MM.1S (cell line): ENCODE data around the gene EFTUD2.

Source experiments
- CTCF ChIP-seq: fragments of 300-600 bp; sonication (generic); IDR thresholded peaks from 2 replicates; pipeline ENCODE4 v1.5.1; 2016; ENCODE audit warnings: antibody characterized with exemption, low read length, mixed read lengths
- EZH2 ChIP-seq: fragments of 300-600 bp; sonication (generic); optimal IDR thresholded peaks from 2 replicates; pipeline ENCODE3; 2017; ENCODE audit warnings: low read depth, mild to moderate bottlenecking, antibody characterized with exemption, low read length, mixed read lengths
- EZH2phosphoT487 ChIP-seq: fragments of 300-600 bp; sonication (generic); IDR thresholded peaks from 2 replicates; pipeline ENCODE4 v1.6.1; 2018; ENCODE audit warnings: antibody characterized with exemption, low read length

DNA sequence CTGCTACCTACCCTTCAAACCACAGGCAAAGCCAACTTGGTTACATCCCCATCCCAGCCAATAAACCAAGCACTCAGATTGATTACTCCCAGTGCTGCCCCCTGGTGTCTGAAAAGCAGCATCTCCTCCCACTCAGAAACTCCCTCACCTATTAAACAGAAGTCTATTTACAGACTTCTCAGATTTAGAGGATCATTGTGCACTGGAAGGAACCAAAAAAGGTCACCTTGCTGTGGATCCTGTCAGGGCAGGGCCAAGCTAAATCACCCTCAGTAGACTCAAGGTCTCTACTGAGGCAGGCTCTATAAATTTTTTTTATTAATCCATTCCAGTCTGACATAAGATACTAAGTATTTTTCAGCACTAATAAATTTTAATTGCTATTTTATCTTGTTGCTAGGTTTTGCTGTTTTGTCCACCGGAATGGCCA is 34.0 kb downstream of the EFTUD2 start:
- TF ChIP-seq CTCF: peak; percentile 83
- no peak for TF ChIP-seq EZH2
- no peak for TF ChIP-seq EZH2phosphoT487
